Lower leg skin (tissue), 3 donors: ENCODE data around the gene EPB41.

ENCODE experiments used
- CTCF ChIP-seq, 3 donors: fragments of 450-650 bp; IDR thresholded peaks; one replicate each; pipeline ENCODE4 v1.5.1; 2016; ENCODE audit warnings: antibody characterized with exemption in 3 of 3, mild to moderate bottlenecking in 3 of 3, moderate library complexity in 2 of 3
- POLR2A ChIP-seq, 2 donors: fragments of 450-650 bp; IDR thresholded peaks; one replicate each; pipeline ENCODE4 v1.6.1; 2016 to 2017; ENCODE audit warnings: antibody characterized with exemption in 2 of 2, mild to moderate bottlenecking in 1 of 2, moderate library complexity in 1 of 2

DNA sequence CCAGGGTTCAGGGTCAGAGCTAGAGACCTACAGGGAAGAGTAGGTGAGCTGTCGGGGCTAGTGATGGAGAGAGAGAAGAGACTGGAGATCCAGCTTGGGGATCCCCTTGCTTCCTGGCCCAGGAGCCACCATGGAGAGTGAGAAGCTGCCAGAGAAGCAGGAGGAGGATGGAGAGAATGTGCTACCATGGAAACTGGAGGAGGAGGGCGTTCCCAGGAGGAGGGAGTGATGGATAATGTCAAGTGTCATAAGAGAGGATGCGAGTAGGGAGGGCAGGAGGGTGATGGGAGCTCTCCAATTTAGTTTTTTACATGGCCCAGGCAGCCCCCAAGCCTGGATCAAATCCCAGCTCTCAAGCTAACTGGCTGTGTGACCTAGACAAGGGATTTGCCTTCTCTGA is 46.5 kb upstream of the EPB41 start:
- TF ChIP-seq CTCF (IDR thresholded peaks at IDR 0.05) = no peak
- TF ChIP-seq POLR2A (IDR thresholded peaks at IDR 0.05) = no peak
